Activated CD4-positive, CD25-positive, alpha-beta regulatory T cell (primary cell): ENCODE measurements around the gene TNFAIP8.

ENCODE experiments used
- DNase-seq, 4 experiments: peaks; one replicate each; lab custom pipeline; 2025; lab: John Stamatoyannopoulos, UW

The TNFAIP8 gene

GRCh38 chr5:119355685-119356611, at the start of gene TNFAIP8:
TNFAIP8 (plus strand) TSS chr5:119356019; CDS start chr5:119356091, 72 bp downstream.
- DNase-seq = peak; percentile 13 to 60 (median 32)

GRCh38 chr5:119307170-119307569, 48.6 kb upstream of the TNFAIP8 start:
- no peak for DNase-seq

GRCh38 chr5:119309326-119309725, 46.5 kb upstream of the TNFAIP8 start:
- DNase-seq = no peak

- no peak for DNase-seq
These were observed 44.1 kb upstream of the TNFAIP8 start for GRCh38 chr5:119311688-119312087.

GRCh38 chr5:119312403-119312802, 43.4 kb upstream of the TNFAIP8 start:
- DNase-seq = no peak

GRCh38 chr5:119313197-119313596, 42.6 kb upstream of the TNFAIP8 start:
- DNase-seq = no peak

- DNase-seq = no peak
These were observed 41.9 kb upstream of the TNFAIP8 start for GRCh38 chr5:119313658-119314605.

GRCh38 chr5:119315516-119315949, 40.3 kb upstream of the TNFAIP8 start:
- DNase-seq = peak in 2 of 4 experiments; percentile 18 to 20

- DNase-seq = no peak
These were observed 39.7 kb upstream of the TNFAIP8 start for GRCh38 chr5:119316086-119316485.

- DNase-seq = no peak
These were observed 38.9 kb upstream of the TNFAIP8 start for GRCh38 chr5:119316906-119317305.

GRCh38 chr5:119318256-119318894, 37.4 kb upstream of the TNFAIP8 start:
- DNase-seq = no peak

GRCh38 chr5:119319401-119319800, 36.4 kb upstream of the TNFAIP8 start:
- no peak for DNase-seq

- DNase-seq = no peak
These were observed 35.9 kb upstream of the TNFAIP8 start for GRCh38 chr5:119319890-119320289.

GRCh38 chr5:119321569-119322311, 34.1 kb upstream of the TNFAIP8 start:
- no peak for DNase-seq

- no peak for DNase-seq
These were observed 33.4 kb upstream of the TNFAIP8 start for GRCh38 chr5:119322312-119322947.

- DNase-seq = no peak
These were observed 32.8 kb upstream of the TNFAIP8 start for GRCh38 chr5:119322948-119323537.

GRCh38 chr5:119323601-119324000, 32.2 kb upstream of the TNFAIP8 start:
- DNase-seq = no peak

- no peak for DNase-seq
These were observed 31.0 kb upstream of the TNFAIP8 start for GRCh38 chr5:119324842-119325241.

- no peak for DNase-seq
These were observed 28.8 kb upstream of the TNFAIP8 start for GRCh38 chr5:119327018-119327417.
